ENCODE measurements around the gene HMSD.

Gene HMSD

GRCh38 chr18:63994783-63995399 is 45.8 kb downstream of the HMSD start:
- peak; percentile 62 for DNase-seq (ENCODE audit: low spot score)

- no peak for DNase-seq (ENCODE audit: low spot score)
Measured at GRCh38 chr18:63997041-63997440, 47.9 kb downstream of the HMSD start.

DNA sequence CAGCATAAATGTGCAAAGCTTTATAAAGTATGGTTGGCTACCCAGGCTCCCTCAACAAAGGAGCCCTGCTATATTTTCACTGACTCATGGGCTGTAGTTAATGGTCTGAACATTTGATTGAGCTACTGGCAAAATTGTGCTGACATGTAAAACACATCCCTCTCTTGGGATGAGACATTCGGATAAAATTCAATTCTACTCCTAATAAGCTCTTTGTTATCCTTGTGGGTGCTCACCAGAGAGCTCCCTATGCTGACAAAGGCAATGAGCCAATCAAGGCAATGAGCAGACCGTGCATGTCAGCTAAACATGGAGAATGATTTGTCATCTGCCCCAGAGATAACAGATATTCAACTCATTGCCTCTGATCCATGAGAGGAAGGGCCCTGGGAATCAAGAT is 48.5 kb downstream of the HMSD start:
- DNase-seq (ENCODE audit: low spot score), result no peak

- DNase-seq (ENCODE audit: low spot score), result no peak
Measured at GRCh38 chr18:63999871-64000270, 50.8 kb downstream of the HMSD start.

DNA sequence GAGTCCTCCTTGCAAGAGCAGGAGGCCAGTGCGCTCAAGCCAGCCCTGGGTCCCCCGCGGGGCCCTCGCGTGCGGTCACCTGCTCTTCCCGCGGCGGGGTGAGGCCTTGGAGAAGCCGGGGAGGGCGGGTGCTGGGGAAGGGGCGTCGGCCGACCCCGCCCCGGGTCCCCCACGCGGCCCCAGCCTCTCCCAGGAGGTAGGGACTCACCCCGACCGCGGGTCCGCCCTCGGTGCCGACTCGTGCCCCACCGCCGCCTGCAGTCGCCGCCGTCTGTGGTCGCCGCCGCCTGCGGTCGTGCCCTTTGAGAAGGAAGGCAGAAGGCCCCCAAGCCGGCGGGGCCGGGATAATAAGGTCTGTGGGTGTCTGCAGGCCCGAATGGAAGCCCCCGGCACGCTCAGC is 53.5 kb downstream of the HMSD start:
- no peak for DNase-seq (ENCODE audit: low spot score)

DNA sequence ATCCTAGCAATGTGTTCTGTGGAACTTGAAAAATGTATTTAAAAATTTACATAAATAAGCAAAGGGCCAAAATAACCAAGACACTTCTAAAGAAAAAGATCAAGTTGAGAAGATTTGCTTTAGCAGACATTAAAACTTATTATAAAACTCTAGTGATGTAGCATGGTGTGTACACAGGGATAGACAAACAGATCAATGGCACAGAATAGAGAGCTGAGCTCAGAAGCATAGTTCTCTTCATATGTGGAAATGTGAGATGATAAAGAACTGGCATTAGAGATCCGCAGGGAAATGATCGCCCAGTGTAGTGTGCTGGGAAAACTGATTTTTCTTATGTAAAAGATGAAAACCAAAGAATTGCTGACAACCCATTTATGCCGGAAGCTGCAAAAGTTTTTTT is 60.2 kb downstream of the HMSD start:
- no peak for DNase-seq (ENCODE audit: low spot score)
